DOHH2 (cell line): ENCODE data around the gene TXNDC5.
A peak's percentile ranks its signal among the peaks of the same experiment; 100 is the strongest.

Experiments
- H3F3A ChIP-seq: fragments of 200-600 bp; sonication (generic), shearing (Covaris generic); 2 replicates; pipeline ENCODE4 v1.6.0; 2016; ENCODE audit warnings: antibody characterized with exemption, mild to moderate bottlenecking; ENCODE audit not compliant: control insufficient read depth, insufficient read depth
- H3K27ac ChIP-seq: fragments of 200-600 bp; sonication (generic); 2 replicates; pipeline ENCODE4 v1.5.1; 2014; ENCODE audit warnings: low read depth, mild to moderate bottlenecking, low read length, moderate library complexity
- H3K27me3 ChIP-seq: fragments of 200-600 bp; sonication (generic); 2 replicates; pipeline ENCODE4 v1.6.1; 2014; ENCODE audit warnings: mild to moderate bottlenecking, low read length, mixed read lengths; ENCODE audit not compliant: control insufficient read depth
- H3K36me3 ChIP-seq: fragments of 200-600 bp; sonication (generic); 2 replicates; pipeline ENCODE4 v1.6.1; 2014; ENCODE audit warnings: mild to moderate bottlenecking, low read length, moderate library complexity, mixed read lengths; ENCODE audit not compliant: control insufficient read depth
- H3K4me1 ChIP-seq: fragments of 200-600 bp; sonication (generic); 2 replicates; pipeline ENCODE4 v1.6.1; 2014; ENCODE audit warnings: mild to moderate bottlenecking, low read length, mixed read lengths; ENCODE audit not compliant: control insufficient read depth
- H3K4me2 ChIP-seq: fragments of 200-600 bp; sonication (generic); 2 replicates; pipeline ENCODE4 v1.6.0; 2014; ENCODE audit warnings: mild to moderate bottlenecking, low read length, moderate library complexity
- H3K4me3 ChIP-seq: fragments of 200-600 bp; sonication (generic); 2 replicates; pipeline ENCODE4 v1.5.1; 2014; ENCODE audit warnings: mild to moderate bottlenecking, low read length, mixed read lengths
- H3K79me2 ChIP-seq: fragments of 200-600 bp; sonication (generic); 2 replicates; pipeline ENCODE4 v1.6.1; 2014; ENCODE audit warnings: mild to moderate bottlenecking, low read length, mixed read lengths; ENCODE audit not compliant: control insufficient read depth
- H3K9me2 ChIP-seq: fragments of 200-600 bp; sonication (generic); replicated peaks from 2 replicates; pipeline ENCODE4 v1.6.1; 2014; ENCODE audit warnings: mild to moderate bottlenecking, low read length, mixed read lengths; ENCODE audit not compliant: control insufficient read depth
- H3K9me3 ChIP-seq: fragments of 200-600 bp; sonication (generic); 2 replicates; pipeline ENCODE4 v1.6.1; 2014; ENCODE audit warnings: antibody characterized with exemption, low read length, mixed read lengths; ENCODE audit not compliant: control insufficient read depth, insufficient read depth
- H4K20me1 ChIP-seq: fragments of 200-600 bp; sonication (generic); 2 replicates; pipeline ENCODE4 v1.6.0; 2014; ENCODE audit warnings: low read depth, mild to moderate bottlenecking, antibody characterized with exemption, low read length, moderate library complexity; ENCODE audit not compliant: control insufficient read depth, insufficient read depth
- EZH2phosphoT487 ChIP-seq: fragments of 200-600 bp; sonication (generic); IDR thresholded peaks from 2 replicates; pipeline ENCODE4 v1.6.1; 2017; ENCODE audit warnings: borderline replicate concordance, mild to moderate bottlenecking, antibody characterized with exemption, low read length, moderate library complexity, mixed read lengths
- TF ChIP-seq, protein P1 (sequence below): fragments of 200-600 bp; sonication (generic); IDR thresholded peaks from one replicate; pipeline ENCODE4 v1.5.1; 2014; ENCODE audit warnings: antibody characterized with exemption, mild to moderate bottlenecking, low read depth, low read length; ENCODE audit not compliant: poor library complexity, severe bottlenecking

TXNDC5 gene

DNA sequence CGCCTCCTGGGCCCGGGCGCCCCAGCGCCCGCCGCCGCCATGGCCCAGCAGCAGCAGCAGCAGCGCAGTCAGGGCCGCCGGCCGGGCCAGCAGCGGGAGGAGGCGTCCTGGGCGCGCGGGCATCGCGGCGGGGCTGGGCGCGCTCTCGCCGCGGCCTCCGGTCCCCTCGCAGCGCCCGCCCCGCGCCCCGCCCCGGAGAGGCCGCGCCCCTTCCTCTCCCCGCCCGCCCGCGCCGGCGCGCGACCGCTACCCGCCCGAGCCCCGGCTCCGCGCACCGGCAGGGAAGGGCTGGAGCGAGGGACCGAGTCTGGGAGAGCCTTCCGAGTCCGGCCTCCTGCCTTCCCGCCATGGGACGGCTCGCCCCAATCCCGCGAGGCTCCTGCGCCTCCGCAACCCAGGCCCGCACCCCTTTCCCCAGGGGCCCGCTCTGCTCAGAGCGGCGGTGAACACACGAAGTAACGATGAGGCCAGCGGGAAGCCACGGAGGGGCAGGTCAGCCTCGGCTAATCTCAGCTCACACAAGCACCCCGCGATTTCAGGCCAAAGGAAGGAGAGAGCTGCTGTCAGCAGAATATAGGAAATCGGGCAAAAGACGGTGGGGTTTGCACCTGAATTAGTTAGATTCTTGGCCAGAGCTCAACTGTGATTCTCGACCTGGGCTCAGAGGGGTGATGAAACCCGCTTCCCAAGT is at the start of gene TXNDC5:
TXNDC5 (minus strand) TSS at position 135 of the 691 bp plus-strand sequence; CDS start at position 123, 12 bp downstream.
- Histone ChIP-seq H3K4me2 (peak within 1 kb of the TSS; percentile 99), H3K36me3 (peaks cover 16% of the 10 kb centered on the region), H3K9me3 (no peaks in the 10 kb centered on the region), H3K79me2 (peaks cover 46% of the 10 kb centered on the region), H3K9me2 (no peaks in the 10 kb centered on the region), H3K4me1 (peaks cover 58% of the 10 kb centered on the region), H3F3A (no peaks in the 10 kb centered on the region), H3K27me3 (peaks cover 26% of the 10 kb centered on the region), H3K27ac (no peak within 1 kb of the TSS), H4K20me1 (no peaks in the 10 kb centered on the region), H3K4me3 (peak within 1 kb of the TSS; percentile 83)
- no peak for TF ChIP-seq EZH2phosphoT487
- TF ChIP-seq, protein P1, sequence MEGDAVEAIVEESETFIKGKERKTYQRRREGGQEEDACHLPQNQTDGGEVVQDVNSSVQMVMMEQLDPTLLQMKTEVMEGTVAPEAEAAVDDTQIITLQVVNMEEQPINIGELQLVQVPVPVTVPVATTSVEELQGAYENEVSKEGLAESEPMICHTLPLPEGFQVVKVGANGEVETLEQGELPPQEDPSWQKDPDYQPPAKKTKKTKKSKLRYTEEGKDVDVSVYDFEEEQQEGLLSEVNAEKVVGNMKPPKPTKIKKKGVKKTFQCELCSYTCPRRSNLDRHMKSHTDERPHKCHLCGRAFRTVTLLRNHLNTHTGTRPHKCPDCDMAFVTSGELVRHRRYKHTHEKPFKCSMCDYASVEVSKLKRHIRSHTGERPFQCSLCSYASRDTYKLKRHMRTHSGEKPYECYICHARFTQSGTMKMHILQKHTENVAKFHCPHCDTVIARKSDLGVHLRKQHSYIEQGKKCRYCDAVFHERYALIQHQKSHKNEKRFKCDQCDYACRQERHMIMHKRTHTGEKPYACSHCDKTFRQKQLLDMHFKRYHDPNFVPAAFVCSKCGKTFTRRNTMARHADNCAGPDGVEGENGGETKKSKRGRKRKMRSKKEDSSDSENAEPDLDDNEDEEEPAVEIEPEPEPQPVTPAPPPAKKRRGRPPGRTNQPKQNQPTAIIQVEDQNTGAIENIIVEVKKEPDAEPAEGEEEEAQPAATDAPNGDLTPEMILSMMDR: no peak

DNA sequence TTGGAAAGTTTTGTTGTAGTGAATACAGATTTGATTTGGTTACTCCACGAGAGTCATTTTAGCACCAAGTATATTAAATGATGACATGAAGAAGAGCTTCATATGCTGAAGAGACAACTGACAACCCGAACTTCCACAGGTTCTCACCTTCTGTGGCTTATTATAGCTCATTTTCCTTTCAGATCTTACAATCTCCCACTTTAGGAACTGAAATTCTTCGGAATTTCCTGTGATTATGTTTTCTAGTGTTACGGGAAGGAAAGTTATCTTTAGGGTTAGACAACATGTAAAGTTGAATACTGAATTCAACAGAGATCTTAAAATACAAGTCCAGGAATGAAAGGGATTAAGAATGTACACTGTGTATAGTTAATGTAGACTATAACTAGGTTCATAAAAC is 49.6 kb upstream of the TXNDC5 start:
- H3F3A ChIP-seq: no peaks in the 10 kb centered on the region
- H3K27ac ChIP-seq: no peak overlapping the region
- TF ChIP-seq EZH2phosphoT487: no peak
- TF ChIP-seq, protein P1: no peak
- no peaks in the 10 kb centered on the region for H4K20me1 ChIP-seq
- no peaks in the 10 kb centered on the region for H3K79me2 ChIP-seq
- no peaks in the 10 kb centered on the region for H3K4me1 ChIP-seq
- peaks cover 11% of the 10 kb centered on the region for H3K27me3 ChIP-seq
- no peak overlapping the region for H3K4me2 ChIP-seq
- no peak overlapping the region for H3K4me3 ChIP-seq
- no peaks in the 10 kb centered on the region for H3K9me2 ChIP-seq
- no peaks in the 10 kb centered on the region for H3K36me3 ChIP-seq
- no peaks in the 10 kb centered on the region for H3K9me3 ChIP-seq

DNA sequence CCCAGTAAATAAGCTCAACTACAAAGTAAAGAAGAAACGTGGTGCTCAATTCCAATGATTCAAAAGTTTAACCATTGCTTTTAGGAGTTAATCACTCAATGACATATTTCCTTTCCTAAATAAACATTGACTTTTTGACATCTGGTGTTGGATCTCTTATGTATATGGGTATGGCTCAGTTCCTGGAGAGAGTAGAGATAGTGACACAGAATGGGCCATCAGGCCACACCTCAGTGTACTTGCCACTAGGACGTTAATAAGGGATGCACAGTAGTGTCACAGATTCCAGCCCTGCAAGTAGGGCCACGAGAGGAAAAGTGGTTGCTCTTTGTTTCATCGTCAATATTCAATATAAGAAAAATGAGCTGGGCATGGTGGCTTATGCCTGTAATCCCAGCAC is 48.9 kb upstream of the TXNDC5 start:
- no peaks in the 10 kb centered on the region for H3K4me1 ChIP-seq
- no peaks in the 10 kb centered on the region for H4K20me1 ChIP-seq
- H3K79me2 ChIP-seq: no peaks in the 10 kb centered on the region
- no peak overlapping the region for H3K27ac ChIP-seq
- H3K36me3 ChIP-seq: no peaks in the 10 kb centered on the region
- no peak overlapping the region for H3K4me3 ChIP-seq
- TF ChIP-seq, protein P1: no peak
- no peak for TF ChIP-seq EZH2phosphoT487
- no peak overlapping the region for H3K4me2 ChIP-seq
- H3K9me2 ChIP-seq: no peaks in the 10 kb centered on the region
- H3K9me3 ChIP-seq: no peaks in the 10 kb centered on the region
- peaks cover 11% of the 10 kb centered on the region for H3K27me3 ChIP-seq
- no peaks in the 10 kb centered on the region for H3F3A ChIP-seq
